K562 (cell line): ENCODE data around the gene QPRT. TPM values are rescaled to one million over a fixed set of nuclear protein-coding genes. Genes with fewer than 3 reads are reported as not detected.
A peak's percentile ranks its signal among the peaks of the same experiment; 100 is the strongest.

Experiments
- ATAC-seq: fragments of 200-7000 bp; cut with Tn5 transposase; 3 replicates; pipeline ENCODE4 v1.9.1; 2020; ENCODE audit warnings: moderate library complexity
- BruUV-seq: library from RNA; stranded (reverse); fragments of 400-500 nt; replicated peaks from 2 replicates; lab custom pipeline; 2021; lab: Mats Ljungman, UMichigan
- CTCF ChIA-PET: fragments of 300-600 bp; formaldehyde crosslinking; extraction: SDS; loops from one replicate; lab custom pipeline; 2021; ENCODE audit warnings: low intra/inter-chr PET ratio; lab: Yijun Ruan, JAX
- POLR2A ChIA-PET: fragments of 300-600, 350-650 bp; sonication (Branson Sonifier 250); formaldehyde crosslinking; extraction: SDS; loops from one replicate; lab custom pipeline; 2021; ENCODE audit warnings: antibody characterized with exemption, inconsistent platforms; lab: Yijun Ruan, JAX
- DNase-seq, 4 experiments: peaks; one replicate each; pipeline versions ENCODE4 v3.0.0 to v3.0.0-alpha.2; 2011 to 2018; ENCODE audit warnings: low spot score in 3 of 4, mixed read lengths in 3 of 4; ENCODE audit errors: extremely low read depth in 1 of 4
- FAIRE-seq: peaks from 2 replicates; lab custom pipeline; 2011; peaks lifted over from hg19 to GRCh38; lab: Jason Lieb, UNC
- H2AFZ ChIP-seq: 2 replicates; pipeline ENCODE4 v1.6.0; 2011; ENCODE audit warnings: low read depth, low read length, control low read depth, inconsistent platforms
- H3K27ac ChIP-seq: fragments of 200-600 bp; 3 replicates; pipeline ENCODE4 v1.8.0; 2011; ENCODE audit warnings: low read depth, mild to moderate bottlenecking, control low read depth, inconsistent platforms, low read length, moderate library complexity, mixed read lengths; ENCODE audit errors: extremely low read depth
- H3K27me3 ChIP-seq, 2 experiments: fragments of 300-600 bp in 1 of 2; 2 replicates in 1 of 2; 3 replicates in 1 of 2; pipeline versions ENCODE4 v1.6.0 to v1.8.0; 2011; ENCODE audit warnings: inconsistent platforms in 2 of 2, low read length in 2 of 2, mild to moderate bottlenecking in 1 of 2, mixed read lengths in 1 of 2, moderate library complexity in 1 of 2; ENCODE audit not compliant: control insufficient read depth in 2 of 2, insufficient read depth in 2 of 2
- H3K36me3 ChIP-seq: fragments of 300-600 bp; 3 replicates; pipeline ENCODE4 v1.8.0; 2011; ENCODE audit warnings: mild to moderate bottlenecking, low read length, inconsistent platforms; ENCODE audit not compliant: control insufficient read depth, insufficient read depth
- H3K4me1 ChIP-seq, 2 experiments: fragments of 200-600 bp in 1 of 2; replicated peaks in 1 of 2; 2 replicates in 1 of 2; 3 replicates in 1 of 2; pipeline versions ENCODE4 v1.5.1 to v1.8.0; 2011; ENCODE audit warnings: inconsistent platforms in 2 of 2, low read length in 2 of 2, mild to moderate bottlenecking in 1 of 2, mixed read lengths in 1 of 2, moderate library complexity in 1 of 2; ENCODE audit not compliant: control insufficient read depth in 2 of 2, insufficient read depth in 2 of 2
- H3K4me2 ChIP-seq: 2 replicates; pipeline ENCODE4 v1.6.1; 2011; ENCODE audit warnings: low read length, control low read depth, inconsistent platforms, mixed read lengths; ENCODE audit not compliant: insufficient read depth
- H3K4me3 ChIP-seq: fragments of 200-600 bp; sonication (generic), shearing (Covaris generic); 2 replicates; pipeline ENCODE4 v1.5.1; 2016; ENCODE audit warnings: control low read depth, inconsistent platforms
- H3K79me2 ChIP-seq: fragments of 200-600 bp; 3 replicates; pipeline ENCODE4 v1.8.0; 2011; ENCODE audit warnings: low read length, inconsistent platforms; ENCODE audit not compliant: control insufficient read depth, insufficient read depth
- H3K9ac ChIP-seq, 2 experiments: 2 replicates each; pipeline versions ENCODE4 v1.6.0 to v1.6.1; 2011; ENCODE audit warnings: low read depth in 2 of 2, low read length in 2 of 2, control low read depth in 1 of 2, inconsistent platforms in 1 of 2, mild to moderate bottlenecking in 1 of 2, mixed read lengths in 1 of 2; ENCODE audit not compliant: insufficient read depth in 1 of 2
- H3K9me1 ChIP-seq: one replicate; pipeline ENCODE4 v1.6.0; 2011; ENCODE audit warnings: inconsistent platforms, mild to moderate bottlenecking, low read length, moderate library complexity; ENCODE audit not compliant: control insufficient read depth, insufficient read depth
- H3K9me3 ChIP-seq: replicated peaks from 2 replicates; pipeline ENCODE4 v1.5.1; 2011; ENCODE audit warnings: low read depth, low read length, inconsistent platforms; ENCODE audit not compliant: control insufficient read depth, insufficient read depth
- H4K20me1 ChIP-seq: replicated peaks from 2 replicates; pipeline ENCODE4 v1.6.1; 2011; ENCODE audit warnings: low read length, inconsistent platforms, mixed read lengths; ENCODE audit not compliant: control insufficient read depth, insufficient read depth
- MYC ChIP-seq, 2 experiments: fragments of 250-450 bp in 1 of 2; sonication (Bioruptor Pico) in 1 of 2; IDR thresholded peaks; 2 replicates each; pipeline versions ENCODE4 v1.5.1 to v1.6.1; 2012 to 2021; ENCODE audit warnings: low read depth in 2 of 2, borderline replicate concordance in 1 of 2, improper control_type of control experiment in 1 of 2, low read length in 1 of 2, mild to moderate bottlenecking in 1 of 2, moderate library complexity in 1 of 2
- RBBP5 ChIP-seq: fragments of 200-600 bp; sonication (generic); IDR thresholded peaks from 2 replicates; pipeline ENCODE4 v1.6.1; 2012; ENCODE audit warnings: borderline replicate concordance, mild to moderate bottlenecking, low read length, control low read depth, inconsistent platforms; ENCODE audit not compliant: insufficient read depth, poor library complexity, severe bottlenecking
- ZBTB12 ChIP-seq: fragments of 250-450 bp; sonication (Bioruptor Pico); IDR thresholded peaks from 2 replicates; pipeline ENCODE4 v1.4.0; 2020
- ZFX ChIP-seq: sonication (generic); formaldehyde crosslinking; IDR thresholded peaks from 2 replicates; pipeline ENCODE4 v1.8.0; 2022; ENCODE audit warnings: mild to moderate bottlenecking, missing genetic modification reagents, moderate library complexity
- ZNF124 ChIP-seq: sonication (generic); formaldehyde crosslinking; IDR thresholded peaks from 2 replicates; pipeline ENCODE4 v1.8.1; 2022; ENCODE audit warnings: missing genetic modification reagents
- WGBS: fragments of 100-300 bp; shearing (Covaris generic); methylation state at CpG from one replicate; pipeline ENCODE4 v1.1.6; 2016; ENCODE audit warnings: low coverage, mixed read lengths; ENCODE audit not compliant: insufficient coverage; ENCODE audit errors: missing lambda C conversion rate; 5-methylcytosine and 5-hydroxymethylcytosine counted together
- in situ Hi-C: fragments of 300-500 bp; cut with MboI; formaldehyde crosslinking; loops from 4 replicates; pipeline ENCODE4 v1.15.0; 2018; ENCODE audit warnings: inconsistent platforms, mixed read lengths
- intact Hi-C: fragments of 100-400 bp; cut with micrococcal nuclease; formaldehyde crosslinking; loops from 2 replicates; pipeline ENCODE4 v1.14.2; 2022
- polyA plus RNA-seq, 8 experiments: library from polyadenylated mRNA; depleted of rRNA in 4 of 8; stranded (reverse) in 5 of 8; unstranded in 3 of 8; fragments of >200 nt; fragmentation: Nextera tagmentation in 2 of 8; fragmentation: Illumina TruSeq in 1 of 8; extraction: Ambion mirVana in 2 of 8; extraction: Trizol in 1 of 8; gene quantifications; 2 replicates each; pipeline versions ENCODE4 v1.2.1 to v1.2.3, GENCODE V29; 2011 to 2014; ENCODE audit warnings: inconsistent platforms in 1 of 8, missing spikeins in 1 of 8
- total RNA-seq, 7 experiments: library from RNA; depleted of rRNA in 6 of 7; stranded (reverse); fragments of >200 nt in 6 of 7; fragmentation: Illumina TruSeq in 2 of 7; extraction: Trizol in 2 of 7; gene quantifications; 2 replicates each; pipeline versions ENCODE4 v1.2.1 to v1.2.3, GENCODE V29; 2011 to 2021; ENCODE audit warnings: low replicate concordance in 1 of 7

QPRT gene
- total and polyA plus RNA-seq, 9 of the 15 experiments (the other 6 are each of a cell fraction or from before 2014, with no cell fraction given), result 7.7 to 112 (median 64.1) TPM

- Histone ChIP-seq H4K20me1 (no peaks in the 10 kb centered on the region), H3K9me3 (no peaks in the 10 kb centered on the region), H3K27ac (0 out of 3 replicates have a peak overlapping the region, but pooled peaks have one; percentile 4)
- in situ Hi-C loops, result no loop called here
- 92% methylated on average over 13 of the region's 23 CpGs for WGBS
- POLR2A ChIA-PET, result interaction anchor here (0.6 to 2.2 kb wide), 6 partner anchors 11 to 123 kb away, joined by 3 to 5 read pairs (median 4); partner anchors contain the start of gene SPN
- FAIRE-seq, result peak; percentile 69
- no peak for DNase-seq
- TF ChIP-seq ZNF124 (CRISPR knock-in tag), result no peak
- TF ChIP-seq ZFX, result peak; percentile 17; the same call in 1 of the 2 replicates
- TF ChIP-seq, all 486 proteins: peak for 1
- Histone ChIP-seq H3K4me2 (no peak overlapping the region), H3K79me2 (peaks cover 35% of the 10 kb centered on the region), H3K9me1 (no peaks in the 10 kb centered on the region), H3K4me3 (no peak overlapping the region), H2AFZ (no peak overlapping the region), H3K36me3 (peaks cover 19% of the 10 kb centered on the region; the same call in 1 of the 3 replicates), H3K27me3 (no peaks in the 10 kb centered on the region; a peak in 1 of 5 replicates), H3K9ac (0 out of 4 replicates have a peak overlapping the region, but pooled peaks of 1 of the 2 experiments have one; percentile 46), H3K4me1 (peaks cover 23 to 64% of the 10 kb centered on the region in 2 experiments)
- no TSS peak for BruUV-seq
- CTCF ChIA-PET, result no interaction called here
- no peak for ATAC-seq
- intact Hi-C loops, result loop anchor here (5.0 kb wide), 1 partner anchor 35 kb away; no protein-coding TSS in a partner anchor
These were observed 1.8 kb upstream of the QPRT start for GRCh38 chr16:29676989-29677785.

- peaks cover 17 to 52% of the 10 kb centered on the region in 2 experiments; a peak in 4 of 5 replicates for H3K4me1 ChIP-seq
- no peaks in the 10 kb centered on the region for H4K20me1 ChIP-seq
- peak overlapping the region; percentile 43 to 71 for H3K9ac ChIP-seq
- peaks cover 42% of the 10 kb centered on the region for H3K36me3 ChIP-seq
- H3K27me3 ChIP-seq, result no peaks in the 10 kb centered on the region
- peaks cover 57% of the 10 kb centered on the region for H3K79me2 ChIP-seq
- H3K27ac ChIP-seq, result peak overlapping the region; percentile 82
- no peak for DNase-seq
- 19% methylated on average over 10 of the region's 10 CpGs for WGBS
- H3K4me3 ChIP-seq, result peak overlapping the region; percentile 62
- peaks cover 3% of the 10 kb centered on the region for H3K9me1 ChIP-seq
- H3K9me3 ChIP-seq, result no peaks in the 10 kb centered on the region
- TSS peak; percentile 72 for BruUV-seq
- in situ Hi-C loops (no loop called here), intact Hi-C loops (no loop called here)
- no peak for ATAC-seq
- ChIA-PET POLR2A (interaction anchor here (0.8 to 2.6 kb wide), 7 partner anchors 8 to 144 kb away, joined by 3 to 30 read pairs (median 4); no protein-coding TSS in a partner anchor), CTCF (no interaction called here)
- peak overlapping the region; percentile 69 for H2AFZ ChIP-seq
- FAIRE-seq, result peak; percentile 63
- peak overlapping the region; percentile 89 for H3K4me2 ChIP-seq
- TF ChIP-seq MYC (IDR thresholded peaks at IDR 0.05; ENCODE audit: low read depth, low read length) (0 out of 2 replicates have a peak, but pooled peaks have one; percentile 4), MYC (CRISPR knock-in tag; IDR thresholded peaks at IDR 0.05; ENCODE audit: borderline replicate concordance, low read depth) (no peak), ZBTB12 (CRISPR knock-in tag) (no peak), RBBP5 (peak; percentile 15)
These were observed 1.2 kb downstream of the QPRT start for GRCh38 chr16:29680180-29680598.
